MV-4-11 (cell line): ENCODE results near the gene FCHSD2.
A peak's percentile ranks its signal among the peaks of the same experiment; 100 is the strongest.
"Not testable (repeated sequence)": the region's sequence is repeated elsewhere in the genome, so short reads cannot be mapped to it uniquely, and the experiment has no call there.

Experiments used
- DNase-seq: peaks from one replicate; lab custom pipeline; 2025; lab: John Stamatoyannopoulos, UW

The FCHSD2 gene

DNA sequence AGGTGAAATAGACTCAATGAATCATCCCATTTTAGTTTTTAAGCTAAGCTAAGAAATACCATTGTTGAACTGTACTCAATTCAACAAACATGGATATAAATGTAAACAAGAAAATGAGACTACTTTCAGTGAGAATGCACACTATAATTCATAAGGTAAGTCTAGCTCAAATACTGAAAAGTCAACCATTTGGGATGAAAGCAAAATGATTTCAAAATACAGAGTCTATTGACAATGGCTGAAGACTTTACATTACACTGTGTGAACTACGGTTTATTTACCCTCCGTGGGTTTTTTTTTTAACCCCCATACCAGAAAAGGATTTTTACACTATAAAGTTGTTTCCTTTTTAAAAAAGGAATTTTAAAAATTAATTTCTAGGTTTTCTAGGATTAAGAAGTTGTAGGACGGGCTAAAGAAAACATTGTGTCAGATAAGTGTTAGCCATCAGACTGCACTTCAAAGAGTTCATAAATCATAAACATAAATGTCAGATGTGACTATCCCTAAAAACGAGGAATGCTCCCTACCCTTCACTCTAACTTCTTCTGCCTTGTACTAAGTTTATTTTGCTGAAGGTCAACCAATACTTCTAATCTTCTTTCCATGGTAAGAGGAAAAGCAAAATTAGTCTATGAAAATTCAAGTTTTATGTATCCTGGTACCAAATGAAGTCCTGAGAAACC lies 83.0 kb downstream of the FCHSD2 start:
- no peak for DNase-seq

DNA sequence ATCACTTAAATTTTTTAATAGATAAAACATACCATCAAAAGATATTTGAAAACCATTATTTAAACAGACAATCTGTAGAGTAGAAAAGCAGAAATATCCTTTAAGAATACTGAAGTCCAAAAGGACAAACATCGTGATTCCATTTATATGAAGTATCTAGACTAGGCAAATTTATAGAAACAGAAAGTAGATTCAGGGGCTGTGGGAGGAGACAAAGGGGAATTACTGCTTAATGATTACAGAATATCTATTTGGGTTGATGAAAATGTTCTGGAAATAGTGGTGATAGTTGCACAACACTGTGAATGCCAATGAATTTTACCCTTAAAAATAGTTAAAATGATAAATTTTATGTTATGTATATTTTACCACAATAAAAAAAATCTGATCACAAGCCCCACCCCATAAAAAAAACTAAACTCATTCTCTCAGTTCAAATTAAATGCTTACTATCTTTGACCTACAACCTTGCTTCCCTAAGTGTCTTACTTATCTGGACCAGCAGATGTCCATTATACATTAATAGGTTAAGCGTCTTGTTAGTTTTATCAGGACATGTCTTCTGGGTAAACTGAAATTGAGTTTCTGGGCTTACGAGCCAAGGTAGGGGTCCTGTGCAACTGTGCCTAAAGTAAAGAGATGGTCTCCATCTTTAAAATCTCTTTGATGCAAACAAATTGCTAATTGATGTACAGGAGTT lies 86.3 kb downstream of the FCHSD2 start:
- DNase-seq, result no peak

DNA sequence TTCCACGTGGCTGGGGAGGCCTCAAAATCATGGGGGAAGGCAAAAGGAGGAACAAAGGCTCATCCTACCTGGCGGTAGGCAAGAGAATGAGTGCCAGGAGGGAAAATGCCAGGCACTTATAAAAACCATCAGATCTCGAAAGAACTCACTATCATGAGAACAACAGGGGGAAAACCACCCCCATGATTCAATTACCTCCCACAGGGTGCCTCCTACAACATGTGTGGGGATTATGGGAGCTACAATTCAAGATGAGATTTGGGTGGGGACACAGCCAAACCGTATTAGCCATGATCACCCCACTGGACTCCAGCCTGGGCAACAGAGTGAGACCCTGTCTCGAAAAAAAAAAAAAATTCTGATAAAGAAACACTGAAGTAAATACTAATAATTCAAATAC lies 87.1 kb downstream of the FCHSD2 start:
- DNase-seq, result no peak

DNA sequence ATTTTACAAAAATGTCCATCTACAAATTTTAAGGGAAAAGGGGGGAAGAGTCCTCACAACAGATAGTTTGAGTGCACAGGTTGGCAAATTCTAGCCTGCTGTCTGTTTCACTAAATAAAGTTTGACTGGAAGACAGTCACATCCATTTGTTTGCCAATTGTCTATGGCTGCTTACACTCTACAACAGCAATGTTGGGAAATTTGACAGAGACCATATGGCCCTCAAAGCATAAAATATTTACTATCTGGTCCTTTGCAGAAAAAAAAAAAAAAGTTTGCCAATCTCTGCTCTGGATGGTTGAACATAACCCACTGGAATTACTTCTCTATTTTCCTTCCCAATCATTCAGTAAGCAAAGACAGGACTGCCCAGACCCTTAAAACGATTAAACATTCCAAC lies 88.2 kb downstream of the FCHSD2 start:
- peak; percentile 25 for DNase-seq

- DNase-seq, result no peak
Measured at GRCh38 chr11:73048446-73048845, 93.7 kb downstream of the FCHSD2 start.

GRCh38 chr11:73047773-73048371 lies 94.2 kb downstream of the FCHSD2 start:
- peak; percentile 82 for DNase-seq

DNA sequence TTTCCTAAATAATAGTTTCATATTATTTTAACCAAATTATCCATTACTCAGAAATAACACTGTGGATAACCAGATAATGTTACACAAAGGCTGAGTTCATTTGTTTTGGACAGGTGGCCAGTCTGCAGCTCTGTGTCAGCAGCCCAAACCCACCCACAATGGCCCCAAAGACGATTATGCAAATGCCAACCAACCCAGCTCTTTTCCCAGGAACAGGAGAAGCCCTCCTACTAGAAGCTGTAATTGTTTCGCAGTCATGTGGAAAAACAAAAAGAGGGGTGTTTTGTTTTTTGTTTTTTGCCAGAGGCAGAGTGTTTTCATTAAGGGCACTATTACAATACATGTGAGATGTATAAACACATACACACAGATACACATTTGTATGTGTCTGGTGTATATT lies 102.1 kb downstream of the FCHSD2 start:
- no peak for DNase-seq

DNA sequence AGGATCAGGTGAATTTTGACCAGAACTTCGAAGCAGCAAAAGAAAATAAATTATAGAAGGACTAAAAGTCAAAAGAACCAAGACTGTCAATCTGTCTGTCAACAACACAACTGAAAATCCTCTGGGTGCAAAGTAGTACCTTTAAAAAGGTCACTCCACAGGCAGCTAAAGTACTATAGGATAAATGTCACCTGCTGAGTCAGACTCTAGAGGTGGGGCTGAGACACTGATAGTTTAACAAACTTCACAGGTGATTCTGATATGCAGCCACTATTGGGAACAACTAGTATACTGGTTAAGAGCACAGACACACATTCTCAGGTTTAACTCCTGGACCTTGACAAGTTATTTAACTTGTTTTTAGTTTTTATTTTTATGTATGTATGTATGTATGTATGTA lies 107.3 kb downstream of the FCHSD2 start:
- no peak for DNase-seq

DNA sequence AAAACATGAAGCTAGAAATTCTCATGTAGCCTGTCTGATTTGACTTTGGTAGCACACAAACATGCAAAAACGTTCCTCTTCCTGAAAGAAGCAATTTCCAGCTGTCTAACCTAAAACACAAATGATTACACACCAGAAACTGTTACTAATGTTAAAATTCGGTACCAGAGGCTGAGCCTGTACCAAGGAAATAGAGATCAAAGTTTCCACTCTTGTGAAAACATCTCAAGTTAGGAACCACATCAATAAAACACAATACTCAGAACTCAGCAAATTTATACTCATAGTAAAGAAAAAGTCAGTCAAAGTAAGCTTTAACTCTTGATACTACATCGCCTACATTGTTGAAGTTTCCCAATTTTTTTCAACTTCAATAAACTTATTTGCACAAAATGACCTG lies 107.8 kb downstream of the FCHSD2 start:
- no peak for DNase-seq

GRCh38 chr11:73030130-73030529 lies 112.0 kb downstream of the FCHSD2 start:
- no peak for DNase-seq

DNA sequence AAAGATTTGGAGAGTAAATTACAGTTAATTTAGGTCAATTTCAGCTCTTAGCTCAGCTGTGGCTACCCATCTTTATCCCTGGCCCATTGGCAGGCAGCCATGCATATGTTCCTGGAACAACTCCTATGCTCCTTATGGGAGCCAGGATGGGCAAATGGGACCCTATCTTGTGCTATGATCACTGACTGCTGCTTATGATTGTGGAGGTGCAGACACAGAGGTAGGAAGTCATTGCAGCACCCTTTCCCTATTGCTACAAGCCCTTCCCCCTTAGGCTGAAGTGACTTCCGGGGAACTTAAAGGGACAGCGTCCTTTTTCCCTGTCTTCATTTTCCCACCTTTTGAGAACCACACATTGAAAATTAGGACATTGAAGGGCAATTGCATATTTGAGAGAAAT lies 112.7 kb downstream of the FCHSD2 start:
- no peak for DNase-seq

DNA sequence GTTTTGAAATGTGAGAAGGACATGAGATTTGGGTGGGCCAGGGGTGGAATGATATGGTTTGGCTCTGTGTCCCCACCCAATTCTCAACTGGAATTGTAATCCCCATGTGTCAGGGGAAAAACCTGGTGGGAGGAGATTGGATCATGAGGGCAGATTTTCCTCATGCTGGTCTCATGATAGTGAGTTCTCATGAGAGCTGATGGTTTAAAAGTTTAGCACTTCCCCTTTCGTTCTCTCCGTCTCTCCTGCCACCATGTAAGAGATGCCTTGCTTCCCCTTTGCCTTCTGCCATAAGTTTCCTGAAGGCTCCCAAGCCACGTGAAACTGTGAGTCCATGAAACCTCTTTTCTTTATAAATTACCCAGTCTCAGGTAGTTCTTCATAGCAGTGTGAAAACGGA lies 113.5 kb downstream of the FCHSD2 start:
- DNase-seq, result peak; percentile 91

GRCh38 chr11:73027840-73028239 lies 114.3 kb downstream of the FCHSD2 start:
- not testable (repeated sequence) for DNase-seq

DNA sequence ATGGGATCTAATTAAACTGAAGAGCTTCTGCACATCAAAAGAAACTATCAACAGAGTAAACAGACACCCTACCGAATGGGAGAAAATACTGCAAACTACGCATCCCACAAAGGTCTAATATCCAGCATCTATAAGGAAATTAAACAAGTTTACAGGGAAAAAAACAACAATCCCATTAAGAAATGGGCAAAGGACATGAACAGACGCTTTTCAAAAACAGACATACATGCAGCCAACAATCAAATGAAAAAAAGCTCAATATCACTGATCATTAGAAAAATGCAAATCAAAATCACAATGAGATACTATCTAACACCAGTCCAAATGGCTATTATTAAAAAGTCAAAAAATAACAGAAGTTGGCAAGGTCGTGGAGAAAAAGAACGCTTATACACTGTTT lies 117.5 kb downstream of the FCHSD2 start:
- no peak for DNase-seq

DNA sequence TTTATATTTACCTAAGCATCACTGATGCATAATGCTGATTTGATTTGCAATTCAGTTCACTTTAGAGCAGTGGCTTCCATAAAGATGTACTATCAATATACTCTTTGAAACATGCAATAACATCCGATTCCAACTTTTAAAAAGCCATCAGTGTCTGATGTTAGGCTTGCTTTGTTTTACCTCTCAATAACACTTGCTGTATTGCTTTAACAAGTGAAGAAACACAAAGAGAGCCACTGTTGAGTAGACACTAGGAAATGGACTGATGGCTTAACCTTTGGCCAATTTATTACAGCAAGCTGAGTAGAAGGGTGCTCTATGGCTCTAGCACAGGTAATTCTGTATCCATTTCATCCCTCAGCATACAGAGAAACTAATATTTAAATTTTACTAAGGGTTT lies 122.1 kb downstream of the FCHSD2 start:
- DNase-seq, result no peak

DNA sequence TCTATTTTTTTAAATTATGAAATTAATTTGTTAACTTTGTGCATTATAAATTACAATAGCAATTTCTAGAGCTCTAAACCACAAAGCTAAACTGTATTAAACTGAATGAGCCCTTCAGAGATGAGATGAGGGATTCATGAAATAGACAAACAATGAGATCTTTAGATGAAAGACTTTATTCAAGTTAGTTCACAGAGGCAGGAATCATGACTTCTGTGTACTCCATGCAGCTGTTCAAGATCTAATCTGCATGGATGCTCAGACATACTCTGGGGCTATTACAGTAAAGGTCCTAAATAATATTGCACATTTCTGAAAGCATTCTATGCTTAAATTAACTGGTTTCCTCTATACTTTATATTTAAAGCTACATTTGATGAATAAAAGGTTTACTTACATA lies 122.7 kb downstream of the FCHSD2 start:
- no peak for DNase-seq

DNA sequence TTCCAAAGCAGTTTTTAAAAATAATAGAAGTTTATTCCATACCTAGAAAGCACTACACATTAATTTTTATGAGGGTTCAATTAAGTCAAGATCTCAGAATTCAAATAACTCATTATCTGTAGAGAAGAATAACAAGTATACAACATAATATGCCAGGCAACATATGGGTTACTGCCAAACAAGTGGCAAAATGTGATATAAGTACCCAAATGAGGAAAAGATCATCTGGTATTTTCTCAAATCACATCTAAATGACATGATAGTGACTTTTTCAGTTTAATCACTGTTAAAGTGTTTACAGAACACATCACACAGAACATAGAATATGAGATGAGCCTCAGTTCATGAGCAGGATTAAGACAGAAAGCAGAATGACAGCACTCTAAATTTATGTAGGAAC lies 123.3 kb downstream of the FCHSD2 start:
- DNase-seq, result no peak

DNA sequence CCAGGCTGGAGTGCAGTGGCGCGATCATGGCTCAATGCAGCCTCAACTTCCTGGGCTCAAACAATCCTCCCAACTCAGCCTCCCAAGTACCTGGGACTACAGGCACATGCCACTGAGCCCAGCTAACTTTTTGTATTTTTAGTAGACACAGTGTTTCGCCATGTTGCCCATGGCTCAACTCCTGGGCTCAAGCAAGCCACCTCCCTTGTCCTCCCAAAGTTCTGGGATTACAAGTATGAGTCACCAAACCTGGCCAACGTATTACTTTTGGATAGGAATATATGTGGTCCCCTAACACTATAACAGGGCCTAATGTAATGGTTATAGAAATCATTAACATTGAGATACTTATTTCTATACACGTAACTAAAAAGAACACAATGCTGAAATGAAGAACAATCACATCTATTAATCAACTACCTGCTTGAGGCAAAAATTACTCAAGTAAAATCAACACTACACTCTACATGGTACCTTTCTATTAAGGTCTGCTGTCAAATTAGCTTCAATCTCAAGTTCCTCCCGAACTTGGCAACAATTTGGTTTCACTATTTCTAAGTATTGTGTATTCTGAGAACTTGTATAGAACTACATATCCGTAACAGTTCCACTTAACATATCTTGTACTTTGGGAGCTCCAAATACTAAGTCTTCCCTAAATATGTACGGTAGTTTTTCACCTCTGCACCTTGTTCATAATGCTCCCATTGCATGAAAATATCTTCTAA lies 124.9 kb downstream of the FCHSD2 start:
- no peak for DNase-seq

DNA sequence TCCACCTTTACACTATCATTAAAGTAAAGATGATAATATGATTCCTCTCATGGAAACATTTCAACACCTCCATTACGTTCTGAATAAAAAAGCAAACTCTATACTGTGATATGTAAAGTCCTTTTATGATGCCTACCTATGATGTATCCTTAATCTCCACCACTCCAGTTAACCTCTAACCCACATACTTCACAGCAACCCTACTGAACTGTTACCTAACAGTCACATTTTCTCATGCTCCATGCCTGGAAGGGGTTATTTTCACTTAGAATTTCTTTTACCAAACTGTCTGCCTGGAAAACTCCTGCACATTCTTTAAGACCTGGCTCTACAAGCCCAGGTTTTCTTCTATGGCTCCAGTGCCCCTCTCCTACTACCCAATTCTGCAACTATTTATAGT lies 129.1 kb downstream of the FCHSD2 start:
- DNase-seq, result no peak

- no peak for DNase-seq
Measured at GRCh38 chr11:73012121-73012863, 129.8 kb downstream of the FCHSD2 start.

- DNase-seq, result no peak
Measured at GRCh38 chr11:73011126-73011817, 130.8 kb downstream of the FCHSD2 start.

DNA sequence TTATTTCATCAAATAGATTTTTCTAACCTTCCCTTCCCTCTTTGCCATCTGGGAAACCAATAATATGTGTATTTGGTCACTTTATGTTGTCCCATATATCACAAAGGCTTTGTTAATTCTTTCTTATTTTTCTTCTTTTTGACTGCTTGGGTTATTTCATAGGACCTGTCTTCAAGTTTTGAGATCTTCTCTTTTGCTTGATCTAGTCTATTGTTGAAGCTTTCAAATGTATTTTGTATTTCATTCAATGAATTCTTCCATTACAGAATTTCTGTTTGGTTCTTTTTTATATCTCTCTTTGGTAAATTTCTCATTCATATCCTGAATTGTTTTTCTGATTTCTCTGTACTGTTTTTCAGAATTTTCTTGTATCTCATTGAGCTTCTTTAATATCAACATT lies 132.1 kb downstream of the FCHSD2 start:
- no peak for DNase-seq
